HepG2 (cell line): Measurements from ENCODE around the gene ANO2. TPM values are rescaled to one million over a fixed set of nuclear protein-coding genes. Genes with fewer than 3 reads are reported as not detected.

Source experiments
- ATAC-seq: fragments of 200-7000 bp; cut with Tn5 transposase; 3 replicates; pipeline ENCODE4 v1.9.1; 2020; ENCODE audit warnings: mild to moderate bottlenecking, moderate library complexity
- BruUV-seq: library from RNA; stranded (reverse); fragments of 400-500 nt; replicated peaks from 2 replicates; lab custom pipeline; 2021; lab: Mats Ljungman, UMichigan
- CTCF ChIA-PET: fragments of 300-600 bp; formaldehyde crosslinking; extraction: SDS; loops from one replicate; lab custom pipeline; 2021; ENCODE audit warnings: low total read pairs, inconsistent platforms, low intra/inter-chr PET ratio; lab: Yijun Ruan, JAX
- POLR2A ChIA-PET: fragments of 350-600 bp; sonication (Branson Sonifier 250); formaldehyde crosslinking; loops from one replicate; lab custom pipeline; 2020; ENCODE audit warnings: antibody characterized with exemption, inconsistent platforms; lab: Yijun Ruan, JAX
- DNase-seq: peaks from one replicate; pipeline ENCODE4 v3.0.0-alpha.2; 2015; ENCODE audit warnings: low spot score
- FAIRE-seq: peaks from 3 replicates; lab custom pipeline; 2011; peaks lifted over from hg19 to GRCh38; lab: Jason Lieb, UNC
- H2AFZ ChIP-seq: one replicate; pipeline ENCODE4 v1.6.1; 2011; ENCODE audit warnings: low read length, inconsistent platforms
- H3K27ac ChIP-seq: fragments of 300-600 bp; 3 replicates; pipeline ENCODE4 v1.8.0; 2011; ENCODE audit warnings: mixed run types, mild to moderate bottlenecking, mixed read lengths, low read length, inconsistent platforms; ENCODE audit not compliant: insufficient read depth; ENCODE audit errors: extremely low read length
- H3K27me3 ChIP-seq, 2 experiments: fragments of 200-600 bp in 1 of 2; 2 replicates in 1 of 2; 3 replicates in 1 of 2; pipeline versions ENCODE4 v1.6.0 to v1.8.0; 2011; ENCODE audit warnings: low read length in 2 of 2, mild to moderate bottlenecking in 2 of 2, moderate library complexity in 2 of 2, inconsistent platforms in 1 of 2; ENCODE audit not compliant: insufficient read depth in 2 of 2, control insufficient read depth in 1 of 2
- H3K36me3 ChIP-seq, 2 experiments: fragments of 200-600 bp in 1 of 2; replicated peaks in 1 of 2; 2 replicates in 1 of 2; 3 replicates in 1 of 2; pipeline versions ENCODE4 v1.5.1 to v1.8.0; 2011; ENCODE audit warnings: low read length in 2 of 2, inconsistent platforms in 1 of 2; ENCODE audit not compliant: insufficient read depth in 2 of 2, control insufficient read depth in 1 of 2
- H3K4me1 ChIP-seq: 2 replicates; pipeline ENCODE4 v1.5.1; 2012; ENCODE audit warnings: low read length, inconsistent platforms; ENCODE audit not compliant: insufficient read depth
- H3K4me2 ChIP-seq: 2 replicates; pipeline ENCODE4 v1.6.0; 2011; ENCODE audit warnings: low read depth, low read length, inconsistent platforms
- H3K4me3 ChIP-seq, 3 experiments: fragments of 200-600 bp in 1 of 3; sonication (generic), shearing (Covaris generic) in 1 of 3; replicated peaks in 1 of 3; 2 replicates each; pipeline ENCODE4 v1.5.1; 2011 to 2016; ENCODE audit warnings: low read length in 3 of 3, inconsistent platforms in 2 of 3, low read depth in 2 of 3, mild to moderate bottlenecking in 2 of 3, control low read depth in 1 of 3, mixed read lengths in 1 of 3; ENCODE audit not compliant: insufficient read depth in 1 of 3
- H3K79me2 ChIP-seq: one replicate; pipeline ENCODE4 v1.6.1; 2011; ENCODE audit warnings: low read length, inconsistent platforms; ENCODE audit not compliant: insufficient read depth
- H3K9ac ChIP-seq: 2 replicates; pipeline ENCODE4 v1.6.0; 2011; ENCODE audit warnings: mild to moderate bottlenecking, low read depth, low read length, inconsistent platforms; ENCODE audit not compliant: insufficient read depth
- H3K9me3 ChIP-seq: 2 replicates; pipeline ENCODE4 v1.5.1; 2012; ENCODE audit warnings: mild to moderate bottlenecking, low read length
- H4K20me1 ChIP-seq: 2 replicates; pipeline ENCODE4 v1.6.0; 2011; ENCODE audit warnings: inconsistent platforms, mild to moderate bottlenecking, low read length, moderate library complexity; ENCODE audit not compliant: insufficient read depth
- AFF4 ChIP-seq: sonication (generic); formaldehyde crosslinking; IDR thresholded peaks from 2 replicates; pipeline ENCODE4 v1.4.0; 2020; ENCODE audit warnings: missing genetic modification reagents
- ARHGAP35 ChIP-seq: sonication (generic); formaldehyde crosslinking; IDR thresholded peaks from 2 replicates; pipeline ENCODE4 v1.9.0; 2022; ENCODE audit warnings: mild to moderate bottlenecking, inconsistent platforms, moderate library complexity, missing genetic modification reagents, borderline replicate concordance
- GLI4 ChIP-seq: sonication (generic); formaldehyde crosslinking; IDR thresholded peaks from 2 replicates; pipeline ENCODE4 v1.5.1; 2020; ENCODE audit warnings: missing genetic modification reagents, mild to moderate bottlenecking, moderate library complexity, borderline replicate concordance
- HBP1 ChIP-seq: IDR thresholded peaks from 2 replicates; pipeline ENCODE4 v1.6.1; 2016; ENCODE audit warnings: low read depth, control low read depth
- RORA ChIP-seq: sonication (generic); formaldehyde crosslinking; IDR thresholded peaks from 2 replicates; pipeline ENCODE4 v1.5.0; 2020; ENCODE audit warnings: mild to moderate bottlenecking, missing genetic modification reagents, moderate library complexity
- TBL1XR1 ChIP-seq: fragments of 150-350 bp; IDR thresholded peaks from 2 replicates; pipeline ENCODE4 v1.6.1; 2014; ENCODE audit warnings: borderline replicate concordance, low read length; ENCODE audit not compliant: partially characterized antibody
- ZFP90 ChIP-seq: sonication (generic); formaldehyde crosslinking; IDR thresholded peaks from 2 replicates; pipeline ENCODE4 v1.8.0; 2022; ENCODE audit warnings: missing genetic modification reagents, mild to moderate bottlenecking, inconsistent platforms, borderline replicate concordance
- ZNF224 ChIP-seq: sonication (generic); formaldehyde crosslinking; IDR thresholded peaks from 2 replicates; pipeline ENCODE4 v1.5.0; 2020; ENCODE audit warnings: mild to moderate bottlenecking, missing genetic modification reagents
- ZNF468 ChIP-seq: sonication (generic); formaldehyde crosslinking; IDR thresholded peaks from 2 replicates; pipeline ENCODE4 v1.8.0; 2022; ENCODE audit warnings: mild to moderate bottlenecking, moderate library complexity, missing genetic modification reagents
- ZNF501 ChIP-seq: sonication (generic); formaldehyde crosslinking; IDR thresholded peaks from 2 replicates; pipeline ENCODE4 v1.5.1; 2020; ENCODE audit warnings: mild to moderate bottlenecking, moderate library complexity, missing genetic modification reagents
- ZNF598 ChIP-seq: sonication (generic); formaldehyde crosslinking; IDR thresholded peaks from 2 replicates; pipeline ENCODE4 v1.5.1; 2020; ENCODE audit warnings: mild to moderate bottlenecking, missing genetic modification reagents, borderline replicate concordance
- ZNF790 ChIP-seq: sonication (generic); formaldehyde crosslinking; IDR thresholded peaks from 2 replicates; pipeline ENCODE4 v1.8.0; 2022; ENCODE audit warnings: missing genetic modification reagents, mild to moderate bottlenecking, borderline replicate concordance
- WGBS: methylation state at CpG from one replicate; pipeline ENCODE4 v1.1.6; 2017; ENCODE audit warnings: low lambda C conversion rate; 5-methylcytosine and 5-hydroxymethylcytosine counted together
- in situ Hi-C: cut with HindIII; loops from 2 replicates; pipeline ENCODE4 v1.10.0; 2017; ENCODE audit warnings: low pct_unique_long_range_greater_than_20kb; ENCODE audit not compliant: extremely low pct_ligation_motif_present
- intact Hi-C: fragments of 100-400 bp; cut with micrococcal nuclease; formaldehyde crosslinking; loops from one replicate; pipeline ENCODE4 v1.10.0; 2022; ENCODE audit not compliant: unreplicated experiment
- polyA plus RNA-seq, 8 experiments: library from polyadenylated mRNA; depleted of rRNA in 3 of 8; stranded (reverse) in 7 of 8; unstranded in 1 of 8; fragments of >200 nt; fragmentation: Illumina TruSeq in 4 of 8; extraction: Trizol in 4 of 8; gene quantifications; 2 replicates each; pipeline versions ENCODE4 v1.2.1 to v1.2.3, GENCODE V29; 2011 to 2016; ENCODE audit warnings: low read depth in 4 of 8, missing spikeins in 1 of 8, mixed read lengths in 1 of 8; ENCODE audit not compliant: insufficient read depth in 1 of 8
- total RNA-seq, 5 experiments: library from RNA; depleted of rRNA; stranded (reverse); fragments of >200 nt; fragmentation: Illumina TruSeq; extraction: Trizol; gene quantifications; 2 replicates each; pipeline ENCODE4 v1.2.3, GENCODE V29; 2016; ENCODE audit warnings: low read depth in 1 of 5
- TF ChIP-seq, protein P1 (sequence below): sonication (generic); formaldehyde crosslinking; IDR thresholded peaks from 2 replicates; pipeline ENCODE4 v1.4.0; 2020; ENCODE audit warnings: mild to moderate bottlenecking, missing genetic modification reagents, borderline replicate concordance
- TF ChIP-seq, protein P2 (sequence below): sonication (generic); formaldehyde crosslinking; IDR thresholded peaks from 2 replicates; pipeline ENCODE4 v1.4.0; 2020; ENCODE audit warnings: mild to moderate bottlenecking, missing genetic modification reagents

ANO2 gene
- total and polyA plus RNA-seq, 2 of the 13 experiments (the other 11 are each of a cell fraction or from before 2014, with no cell fraction given): 0.18 TPM; not detected in 1

DNA sequence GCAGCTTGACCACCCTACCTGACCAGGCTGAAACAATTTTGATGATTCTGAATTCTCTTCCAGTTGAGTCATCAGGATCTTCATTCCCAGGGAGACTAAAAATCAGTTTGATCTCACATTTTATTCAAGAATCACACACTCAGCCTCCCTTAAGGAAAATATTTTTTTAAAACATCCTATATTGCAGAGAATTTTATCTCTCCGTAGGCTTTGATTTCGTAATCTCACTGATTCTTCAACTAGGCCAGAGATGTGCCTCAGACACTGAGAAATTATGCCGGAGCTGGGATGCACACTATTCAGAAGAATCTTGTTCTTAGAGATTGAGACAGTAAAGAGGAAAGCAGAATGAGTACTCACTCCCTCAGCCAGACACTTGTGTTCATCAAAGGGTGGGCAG lies 7.0 kb upstream of the ANO2 start:
- no peaks in the 10 kb centered on the region for H3K79me2 ChIP-seq
- ChIA-PET CTCF (no interaction called here), POLR2A (no interaction called here)
- no peak overlapping the region for H3K27ac ChIP-seq
- H4K20me1 ChIP-seq: no peaks in the 10 kb centered on the region
- no peaks in the 10 kb centered on the region for H3K36me3 ChIP-seq
- H3K27me3 ChIP-seq: 0 out of 5 replicates have a peak, but pooled peaks cover 0 to 3% of the 10 kb centered on the region in 2 experiments
- BruUV-seq: no TSS peak
- ATAC-seq: no peak
- in situ Hi-C loops: no loop called here
- DNase-seq: no peak
- intact Hi-C loops: no loop called here
- no peak overlapping the region for H3K4me3 ChIP-seq
- H3K9me3 ChIP-seq: no peaks in the 10 kb centered on the region
- H3K9ac ChIP-seq: no peak overlapping the region
- no peak for FAIRE-seq
- no peak overlapping the region for H2AFZ ChIP-seq
- H3K4me2 ChIP-seq: no peak overlapping the region
- WGBS: 51% methylated on average over 3 of the region's 3 CpGs
- no peaks in the 10 kb centered on the region for H3K4me1 ChIP-seq
- TF ChIP-seq RORA (CRISPR knock-in tag): no peak
- TF ChIP-seq ZNF598 (CRISPR knock-in tag): no peak
- no peak for TF ChIP-seq HBP1 (CRISPR knock-in tag)
- no peak for TF ChIP-seq ARHGAP35 (CRISPR knock-in tag)
- TF ChIP-seq, protein P1, sequence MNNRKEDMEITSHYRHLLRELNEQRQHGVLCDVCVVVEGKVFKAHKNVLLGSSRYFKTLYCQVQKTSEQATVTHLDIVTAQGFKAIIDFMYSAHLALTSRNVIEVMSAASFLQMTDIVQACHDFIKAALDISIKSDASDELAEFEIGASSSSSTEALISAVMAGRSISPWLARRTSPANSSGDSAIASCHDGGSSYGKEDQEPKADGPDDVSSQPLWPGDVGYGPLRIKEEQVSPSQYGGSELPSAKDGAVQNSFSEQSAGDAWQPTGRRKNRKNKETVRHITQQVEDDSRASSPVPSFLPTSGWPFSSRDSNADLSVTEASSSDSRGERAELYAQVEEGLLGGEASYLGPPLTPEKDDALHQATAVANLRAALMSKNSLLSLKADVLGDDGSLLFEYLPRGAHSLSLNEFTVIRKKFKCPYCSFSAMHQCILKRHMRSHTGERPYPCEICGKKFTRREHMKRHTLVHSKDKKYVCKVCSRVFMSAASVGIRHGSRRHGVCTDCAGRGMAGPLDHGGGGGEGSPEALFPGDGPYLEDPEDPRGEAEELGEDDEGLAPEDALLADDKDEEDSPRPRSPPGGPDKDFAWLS: no peak
- TF ChIP-seq AFF4: no peak
- no peak for TF ChIP-seq ZNF501
- TF ChIP-seq, protein P2, sequence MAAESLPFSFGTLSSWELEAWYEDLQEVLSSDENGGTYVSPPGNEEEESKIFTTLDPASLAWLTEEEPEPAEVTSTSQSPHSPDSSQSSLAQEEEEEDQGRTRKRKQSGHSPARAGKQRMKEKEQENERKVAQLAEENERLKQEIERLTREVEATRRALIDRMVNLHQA: no peak
- no peak for TF ChIP-seq ZNF790
- no peak for TF ChIP-seq GLI4
- no peak for TF ChIP-seq ZNF224 (CRISPR knock-in tag)
- no peak for TF ChIP-seq TBL1XR1
- TF ChIP-seq ZNF468 (CRISPR knock-in tag): no peak
- no peak for TF ChIP-seq ZFP90
